GM21381 (cell line): ENCODE data around the gene ST7L.
"Not testable (repeated sequence)": the region's sequence is repeated elsewhere in the genome, so short reads cannot be mapped to it uniquely, and the experiment has no call there.

Experiments used
- ATAC-seq: cut with Tn5 transposase; IDR thresholded peaks from one replicate; pipeline ENCODE4 v1.9.1; 2021; ENCODE audit warnings: mild to moderate bottlenecking, moderate library complexity; ENCODE audit not compliant: unreplicated experiment

ST7L gene

DNA sequence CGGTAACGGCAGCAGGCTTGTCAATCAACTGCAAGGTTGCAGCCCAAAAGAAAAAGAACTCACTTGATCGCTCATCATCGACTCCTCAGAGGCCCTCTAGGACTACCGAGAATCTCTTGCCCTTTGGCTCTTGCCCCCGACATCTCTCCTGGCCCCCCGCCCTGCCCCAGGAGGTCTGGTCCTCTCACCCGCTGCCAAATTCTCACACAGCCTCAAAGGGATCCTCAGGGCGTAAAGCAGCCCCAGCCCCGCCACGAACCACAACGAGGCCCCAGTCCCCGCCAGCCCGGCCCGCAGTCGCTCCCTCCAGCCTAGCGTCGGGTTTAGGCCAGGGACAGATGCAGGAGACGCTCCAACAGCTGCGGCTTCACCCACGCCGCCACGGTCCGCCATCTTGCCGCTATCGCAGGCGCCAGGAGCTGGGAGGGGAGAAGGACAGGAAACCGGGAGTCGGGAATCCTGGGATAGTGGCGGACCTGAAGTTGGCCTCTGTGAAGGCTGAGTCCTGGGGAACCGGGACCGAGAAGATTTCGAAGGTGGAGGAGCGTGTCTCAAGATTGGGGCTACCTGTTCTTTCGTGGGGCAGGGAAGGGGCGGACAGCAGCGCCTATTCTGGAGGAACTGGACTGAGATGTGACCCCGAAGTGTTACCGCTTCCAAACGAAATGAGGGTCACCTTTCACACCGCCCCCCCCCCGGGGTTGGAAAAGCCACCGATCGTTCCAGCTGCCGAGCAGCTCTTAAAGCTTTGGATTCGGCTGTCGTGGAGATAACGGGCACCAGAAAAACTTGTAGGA lies at the start of gene ST7L:
Gene ST7L, minus strand, starts transcription at position 421 of the 797 bp plus-strand sequence. Its CDS starts 28 bp downstream, at position 393.
- peak; percentile 24 for ATAC-seq

DNA sequence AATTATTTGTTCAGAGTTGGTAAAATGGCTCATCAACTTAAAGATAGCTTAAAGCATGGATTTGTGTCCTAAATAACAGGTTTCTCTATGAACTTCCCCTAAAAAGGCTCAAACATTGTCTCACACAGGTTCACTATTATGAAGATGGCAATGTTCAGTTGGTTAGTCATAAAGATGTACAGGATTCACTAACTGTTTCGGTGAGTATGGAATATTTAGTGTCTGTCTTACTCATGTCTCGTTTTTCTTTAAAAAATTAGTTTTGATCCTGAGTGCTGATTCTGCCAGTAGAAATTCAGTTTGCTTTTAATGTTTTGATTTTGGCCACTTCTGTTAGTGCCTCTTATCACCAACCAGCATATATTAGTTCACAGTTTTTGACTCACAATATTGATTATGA lies 48.0 kb upstream of the ST7L start:
- no peak for ATAC-seq

DNA sequence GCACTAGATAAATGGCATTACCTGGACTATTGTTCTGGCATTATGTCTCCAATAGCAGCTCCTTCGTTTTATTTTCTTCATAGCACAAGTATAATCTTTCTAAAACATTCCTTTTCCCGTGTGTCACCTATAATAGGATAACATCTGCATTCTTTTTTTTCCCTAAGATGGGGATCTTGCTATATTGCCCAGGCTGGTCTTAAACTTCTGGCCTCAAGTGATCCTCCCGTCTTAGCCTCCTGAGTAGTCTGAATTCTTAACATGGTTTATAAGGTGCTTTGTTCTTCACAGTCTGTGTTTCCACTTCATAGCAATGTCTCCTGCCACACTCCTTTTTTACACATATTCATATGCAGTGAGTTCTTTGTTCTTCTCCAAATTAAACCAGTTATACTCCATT lies 46.9 kb upstream of the ST7L start:
- ATAC-seq: no peak

GRCh38 chr1:112651205-112651604 lies 32.3 kb upstream of the ST7L start:
- ATAC-seq: no peak

DNA sequence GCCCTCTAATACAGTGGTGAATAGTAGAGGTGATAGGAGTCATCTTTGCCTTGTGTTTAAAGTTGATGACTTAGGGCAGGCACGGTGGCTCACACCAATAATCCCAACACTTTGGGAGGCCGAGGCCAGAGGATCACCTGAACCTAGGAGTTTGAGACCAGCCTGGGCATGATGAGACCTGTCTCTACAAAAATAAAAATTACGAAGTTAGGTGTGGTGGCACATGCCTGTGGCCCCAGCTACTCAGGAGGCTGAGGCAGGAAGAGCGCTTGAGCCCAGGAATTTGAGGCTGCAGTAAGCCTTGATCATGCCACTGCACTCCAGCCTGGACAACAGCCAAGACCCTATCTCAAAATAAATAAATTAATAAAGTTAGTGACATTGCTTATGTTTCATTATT lies 27.3 kb upstream of the ST7L start:
- ATAC-seq: no peak

DNA sequence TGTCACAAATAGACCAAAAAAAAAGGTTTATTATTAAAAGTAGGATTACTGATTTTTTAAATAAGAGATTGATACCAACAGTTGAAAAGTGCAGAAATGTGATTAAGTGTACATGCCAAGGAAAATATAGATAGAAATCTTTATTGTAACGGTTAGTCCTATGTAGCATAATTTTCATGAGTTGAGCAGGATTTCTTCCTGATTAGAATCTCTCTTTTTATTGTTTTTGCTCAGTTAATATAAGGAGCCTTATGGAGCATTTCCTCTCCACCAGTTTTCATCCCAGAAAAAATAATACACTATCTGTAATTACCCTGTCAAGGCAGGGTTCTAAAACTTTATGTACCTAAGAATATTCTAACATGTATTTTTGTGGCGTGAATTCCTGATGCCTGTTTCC lies 24.1 kb upstream of the ST7L start:
- no peak for ATAC-seq

GRCh38 chr1:112640437-112640836 lies 21.5 kb upstream of the ST7L start:
- not testable (repeated sequence) for ATAC-seq

- no peak for ATAC-seq
Observed at GRCh38 chr1:112638110-112638428, 19.1 kb upstream of the ST7L start.

DNA sequence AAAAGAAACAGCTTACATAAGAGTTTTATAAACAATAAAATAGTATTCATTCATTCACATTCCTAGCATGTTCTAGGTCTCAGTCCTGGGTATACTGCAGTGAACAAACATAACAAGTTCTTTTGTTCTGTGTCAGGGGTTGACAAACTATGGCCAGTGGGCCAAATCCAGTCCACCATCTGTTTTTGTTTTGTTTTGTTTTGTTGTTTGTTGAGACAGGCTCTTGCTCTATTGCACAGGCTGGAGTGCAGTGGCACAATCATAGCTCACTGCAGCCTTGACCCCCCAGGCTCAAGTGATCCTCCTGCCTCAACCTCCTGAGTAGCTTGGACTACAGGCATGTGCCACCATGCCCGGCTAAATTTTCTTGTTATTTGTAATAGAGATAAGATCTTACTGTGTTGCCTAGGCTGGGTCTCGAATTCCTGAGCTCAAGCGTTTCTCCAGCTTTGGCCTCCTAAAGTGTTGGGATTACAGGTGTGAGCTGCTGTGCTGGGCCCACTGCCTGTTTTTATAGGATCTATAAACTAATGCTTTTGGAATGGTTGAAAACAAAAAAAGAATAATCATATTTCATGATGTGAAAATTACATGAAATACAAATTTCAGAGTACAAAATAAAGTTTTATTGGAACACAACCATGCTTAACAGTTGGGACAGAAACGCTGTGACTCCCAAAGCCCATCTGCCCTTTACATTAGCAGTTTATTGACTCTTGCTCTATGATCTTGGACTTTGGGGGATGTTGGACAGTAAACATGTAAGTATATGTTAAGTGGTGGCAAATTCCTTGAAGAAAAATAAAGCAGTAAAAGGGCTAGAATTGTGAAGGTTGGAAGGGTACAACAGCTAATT lies 18.5 kb upstream of the ST7L start:
- ATAC-seq: no peak

DNA sequence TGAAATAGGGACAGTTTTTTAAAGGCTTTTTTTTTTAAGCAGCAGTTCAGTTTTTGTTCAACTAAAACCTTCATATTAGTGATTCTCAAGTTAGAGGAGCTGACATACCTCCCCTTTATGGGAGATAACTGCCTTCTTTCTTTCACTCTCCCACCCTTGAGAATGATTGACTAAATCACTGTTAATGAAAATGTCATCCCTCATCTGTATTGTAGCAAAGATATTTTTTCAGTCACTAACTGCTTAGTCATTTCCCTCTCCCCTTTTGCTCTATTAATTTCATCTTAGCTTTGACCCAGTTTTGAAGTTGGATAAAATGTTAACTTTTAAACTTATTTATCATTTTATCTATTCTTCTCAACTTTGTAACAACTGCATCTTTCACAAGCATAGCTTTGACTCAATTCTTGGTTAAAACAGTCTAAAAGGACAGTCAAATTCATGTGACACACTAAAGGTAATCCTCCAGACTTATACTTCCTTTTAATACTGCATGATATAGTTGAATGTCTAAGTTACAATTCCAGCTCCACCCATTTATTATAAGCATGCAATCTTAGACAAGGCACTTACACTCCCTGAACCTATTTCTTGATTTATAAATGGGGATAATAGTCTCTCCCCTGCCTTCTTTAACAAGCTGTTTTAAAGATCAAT lies 17.8 kb upstream of the ST7L start:
- ATAC-seq: no peak

DNA sequence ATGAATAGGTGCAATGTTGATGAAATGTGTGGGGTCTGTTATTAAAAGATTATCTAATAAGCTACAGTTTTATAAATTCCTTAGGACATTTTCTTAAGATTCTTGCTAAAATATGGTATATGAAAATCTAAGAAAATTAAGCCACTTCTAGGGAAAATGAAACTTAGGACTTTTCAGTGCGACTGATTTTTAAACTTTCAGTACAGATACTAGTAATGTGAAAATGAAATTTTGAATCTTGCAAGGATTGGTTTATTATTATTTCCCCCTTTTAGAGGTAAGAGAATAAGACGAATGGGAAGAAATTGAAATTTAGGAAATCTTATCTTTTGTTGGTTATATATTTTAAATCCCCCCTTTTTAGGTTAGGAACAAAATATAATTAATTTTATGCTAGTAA lies 17.1 kb upstream of the ST7L start:
- no peak for ATAC-seq

DNA sequence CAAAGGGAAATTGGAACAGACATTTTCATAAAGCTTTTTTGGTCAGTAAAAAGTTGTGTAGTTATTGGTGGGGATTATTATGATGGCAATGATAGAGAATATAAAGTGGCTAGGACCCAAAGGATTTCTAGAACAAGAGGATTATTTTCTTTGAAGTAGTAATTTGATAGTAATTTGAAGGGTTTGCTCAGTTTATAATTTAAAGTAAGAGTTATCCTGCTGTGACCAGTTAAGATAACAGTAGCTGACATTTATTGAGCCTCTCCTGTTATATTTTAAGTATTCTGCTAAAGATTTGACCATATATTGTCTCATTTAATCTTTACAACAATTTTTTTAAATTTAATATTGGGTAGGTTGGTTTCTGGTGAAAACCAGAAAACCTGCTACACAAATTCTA lies 15.4 kb upstream of the ST7L start:
- no peak for ATAC-seq

GRCh38 chr1:112633628-112634027 lies 14.7 kb upstream of the ST7L start:
- no peak for ATAC-seq

- no peak for ATAC-seq
Observed at GRCh38 chr1:112629256-112629655, 10.3 kb upstream of the ST7L start.

DNA sequence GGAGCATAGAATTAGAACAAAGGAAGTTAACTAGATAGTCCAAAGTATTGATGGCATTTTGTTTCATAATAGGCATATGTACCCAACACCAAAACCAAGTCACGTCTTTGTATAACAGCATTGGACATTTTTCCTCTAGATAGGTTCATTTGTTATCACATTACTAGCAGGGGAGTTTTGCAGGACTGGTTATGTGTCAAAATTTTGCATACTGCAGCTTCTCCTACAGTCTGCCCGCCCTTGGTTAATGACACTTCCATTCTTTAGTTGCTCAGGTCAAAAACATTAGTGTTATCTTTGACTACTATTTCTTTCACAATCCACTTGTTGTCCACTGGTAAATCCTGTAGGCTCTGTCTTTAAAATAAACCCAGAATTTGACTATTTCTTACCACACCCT lies 9.6 kb upstream of the ST7L start:
- no peak for ATAC-seq

GRCh38 chr1:112626887-112627286 lies 7.9 kb upstream of the ST7L start:
- ATAC-seq: no peak

DNA sequence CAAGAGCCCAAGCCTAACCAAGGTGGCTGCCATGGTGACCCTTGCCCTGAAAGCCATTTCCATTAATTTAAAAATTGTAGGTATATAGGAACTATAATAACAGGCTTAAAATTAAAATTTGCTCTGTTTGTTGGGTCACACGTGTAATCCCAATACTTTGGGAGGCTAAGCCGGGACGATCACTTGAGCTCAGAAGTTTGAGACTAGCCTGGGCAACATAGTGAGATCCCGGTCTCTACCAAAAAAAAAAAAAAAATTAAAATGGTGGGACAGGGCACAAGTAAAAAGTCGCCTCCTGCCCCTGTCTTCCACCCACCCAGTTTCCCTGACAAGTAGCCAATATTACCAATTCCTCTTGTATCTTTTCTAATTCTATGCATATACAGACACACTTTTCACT lies 7.3 kb upstream of the ST7L start:
- no peak for ATAC-seq

- no peak for ATAC-seq
Observed at GRCh38 chr1:112625696-112626095, 6.8 kb upstream of the ST7L start.

- not testable (repeated sequence) for ATAC-seq
Observed at GRCh38 chr1:112624493-112624892, 5.6 kb upstream of the ST7L start.

DNA sequence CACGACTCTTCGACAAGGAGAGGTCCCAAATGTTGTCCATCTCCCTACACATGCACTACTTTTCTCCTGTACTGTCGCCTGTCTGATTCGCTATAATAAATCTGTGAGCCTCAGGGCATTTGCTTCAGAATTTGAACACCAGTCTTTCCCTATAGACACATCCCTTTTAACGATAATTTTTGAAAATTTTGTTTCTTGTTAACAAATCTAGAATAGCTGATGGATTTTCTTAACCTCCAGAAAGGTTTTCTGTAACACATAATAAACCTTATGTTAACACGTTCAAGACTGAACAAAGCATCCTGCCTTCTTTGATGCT lies 1.4 kb upstream of the ST7L start:
- ATAC-seq: no peak

- peak; percentile 75 for ATAC-seq
Observed at GRCh38 chr1:112619518-112620376, 806 bp upstream of the ST7L start, which contains the start of gene CAPZA1. CAPZA1 (plus strand) TSS chr1:112619832; CDS start chr1:112619845, 13 bp downstream.
